ENCODE data around the gene MRAP2.

- TF ChIP-seq EZH2 (IDR thresholded peaks at IDR 0.05), result no peak
- no peak for TF ChIP-seq POLR2AphosphoS5 (IDR thresholded peaks at IDR 0.05; ENCODE audit: borderline replicate concordance, low read depth, low read length)
- TF ChIP-seq FOXP2 (optimal IDR thresholded peaks at IDR 0.05; ENCODE audit: control extremely low read depth, extremely low read length, insufficient read depth), result no peak
Observed at GRCh38 chr6:84003654-84004053, 29.9 kb upstream of the MRAP2 start.

Data from SK-N-MC (cell line).